Karpas-422 (cell line): Measurements from ENCODE around the gene NCF2. TPM values are rescaled to one million over a fixed set of nuclear protein-coding genes. Genes with fewer than 3 reads are reported as not detected.

Source experiments
- DNase-seq: peaks from one replicate; pipeline ENCODE4 v3.0.0-alpha.2; 2015
- H2AFZ ChIP-seq: fragments of 200-600 bp; sonication (generic); 2 replicates; pipeline ENCODE4 v1.6.1; 2014; ENCODE audit warnings: antibody characterized with exemption, low read length, mixed read lengths
- H3K27ac ChIP-seq: fragments of 200-600 bp; sonication (generic); 2 replicates; pipeline ENCODE4 v1.5.1; 2014; ENCODE audit warnings: mild to moderate bottlenecking, low read length, moderate library complexity
- H3K27me3 ChIP-seq: fragments of 200-600 bp; sonication (generic); 2 replicates; pipeline ENCODE4 v1.6.1; 2014; ENCODE audit warnings: low read length, mixed read lengths
- H3K36me3 ChIP-seq: fragments of 200-600 bp; sonication (generic); 2 replicates; pipeline ENCODE4 v1.6.1; 2014; ENCODE audit warnings: low read length, mixed read lengths; ENCODE audit not compliant: insufficient read depth
- H3K4me1 ChIP-seq: fragments of 200-600 bp; sonication (generic); 2 replicates; pipeline ENCODE4 v1.6.1; 2014; ENCODE audit warnings: mild to moderate bottlenecking, low read length, mixed read lengths
- H3K4me2 ChIP-seq: fragments of 200-600 bp; sonication (generic); 2 replicates; pipeline ENCODE4 v1.6.1; 2014; ENCODE audit warnings: low read length, low read depth, mild to moderate bottlenecking; ENCODE audit not compliant: poor library complexity, severe bottlenecking
- H3K4me3 ChIP-seq: fragments of 200-600 bp; sonication (generic); 2 replicates; pipeline ENCODE4 v1.5.1; 2014; ENCODE audit warnings: mild to moderate bottlenecking, antibody characterized with exemption, low read length, mixed read lengths
- H3K79me2 ChIP-seq: fragments of 200-600 bp; sonication (generic); 2 replicates; pipeline ENCODE4 v1.6.1; 2014; ENCODE audit warnings: mild to moderate bottlenecking, low read length, mixed read lengths
- H3K9ac ChIP-seq: fragments of 200-600 bp; sonication (generic); 2 replicates; pipeline ENCODE4 v1.6.0; 2014; ENCODE audit warnings: low read length
- H3K9me2 ChIP-seq: fragments of 200-600 bp; sonication (generic), shearing (Covaris generic); replicated peaks from 2 replicates; pipeline ENCODE4 v1.6.0; 2014; ENCODE audit warnings: mild to moderate bottlenecking, low read length, moderate library complexity; ENCODE audit not compliant: insufficient read depth
- H3K9me3 ChIP-seq: fragments of 300-700, 200-600 bp; sonication (generic); 2 replicates; pipeline ENCODE4 v1.6.1; 2014; ENCODE audit warnings: low read length, mixed read lengths
- H4K20me1 ChIP-seq: fragments of 200-600 bp; sonication (generic); 2 replicates; pipeline ENCODE4 v1.6.1; 2014; ENCODE audit warnings: mild to moderate bottlenecking, antibody characterized with exemption, low read length, low read depth; ENCODE audit not compliant: insufficient read depth
- total RNA-seq: library from RNA; depleted of rRNA; stranded (reverse); fragments of >200 nt; shearing (Covaris generic); gene quantifications from 2 replicates; pipeline ENCODE4 v1.2.3, GENCODE V29; 2014; ENCODE audit warnings: low replicate concordance

NCF2 gene
- total RNA-seq, 1 experiment from 2014 or later = 7.0 TPM

GRCh38 chr1:183586926-183587325 lies 3.3 kb downstream of the NCF2 start:
- Histone ChIP-seq H3K4me2 (no peak overlapping the region), H4K20me1 (no peaks in the 10 kb centered on the region)

GRCh38 chr1:183586455-183586854 lies 3.8 kb downstream of the NCF2 start:
- DNase-seq = no peak
- no peaks in the 10 kb centered on the region for H3K9me2 ChIP-seq
- no peaks in the 10 kb centered on the region for H3K36me3 ChIP-seq
- no peaks in the 10 kb centered on the region for H3K79me2 ChIP-seq
- H2AFZ ChIP-seq = no peak overlapping the region
- H3K9me3 ChIP-seq = no peaks in the 10 kb centered on the region
- no peak overlapping the region for H3K4me3 ChIP-seq
- H4K20me1 ChIP-seq = no peaks in the 10 kb centered on the region
- no peak overlapping the region for H3K4me2 ChIP-seq
- H3K4me1 ChIP-seq = peaks cover 38% of the 10 kb centered on the region
- no peaks in the 10 kb centered on the region for H3K27me3 ChIP-seq
- H3K27ac ChIP-seq = no peak overlapping the region
- no peak overlapping the region for H3K9ac ChIP-seq

More at GRCh38 chr1:183586926-183587325, 3.3 kb downstream of the NCF2 start:
- Histone ChIP-seq H3K4me1 (peaks cover 43% of the 10 kb centered on the region), H3K27me3 (no peaks in the 10 kb centered on the region), H3K9ac (no peak overlapping the region), H3K9me3 (no peaks in the 10 kb centered on the region), H3K36me3 (no peaks in the 10 kb centered on the region), H3K4me3 (no peak overlapping the region), H2AFZ (no peak overlapping the region), H3K79me2 (no peaks in the 10 kb centered on the region), H3K27ac (no peak overlapping the region), H3K9me2 (no peaks in the 10 kb centered on the region)
- no peak for DNase-seq

GRCh38 chr1:183585038-183585437 lies 5.2 kb downstream of the NCF2 start:
- Histone ChIP-seq H3K4me1 (peaks cover 30% of the 10 kb centered on the region), H3K4me3 (no peak overlapping the region)
- peak; percentile 54 for DNase-seq

DNA sequence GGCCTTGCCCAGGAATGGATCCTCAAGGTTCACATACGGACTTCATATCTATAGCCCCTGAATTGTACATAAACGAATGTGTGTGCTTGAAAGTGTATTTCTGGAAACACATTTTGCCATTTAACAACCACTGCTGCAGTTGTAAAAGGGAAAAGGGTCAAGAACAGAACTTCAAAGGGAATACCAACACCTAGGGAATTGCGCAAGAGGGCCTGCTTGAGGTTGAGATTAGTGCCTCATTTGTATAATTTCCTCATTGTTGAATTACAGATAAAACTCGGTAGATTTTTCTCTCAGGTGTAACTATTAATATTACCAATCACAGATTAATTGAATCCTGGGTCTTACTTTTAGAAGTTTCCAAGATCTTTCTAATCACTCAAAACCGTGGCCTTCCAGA lies 6.1 kb downstream of the NCF2 start:
- Histone ChIP-seq H3K9ac (no peak overlapping the region), H3K79me2 (no peaks in the 10 kb centered on the region), H3K4me1 (peaks cover 22% of the 10 kb centered on the region), H2AFZ (no peak overlapping the region), H3K9me2 (no peaks in the 10 kb centered on the region), H3K36me3 (no peaks in the 10 kb centered on the region), H3K9me3 (no peaks in the 10 kb centered on the region), H4K20me1 (no peaks in the 10 kb centered on the region; the same call in 1 of the 2 replicates), H3K27ac (no peak overlapping the region), H3K27me3 (no peaks in the 10 kb centered on the region), H3K4me2 (peak overlapping the region; percentile 2), H3K4me3 (no peak overlapping the region)
- DNase-seq = no peak

More at GRCh38 chr1:183585038-183585437, 5.2 kb downstream of the NCF2 start:
- no peaks in the 10 kb centered on the region for H3K9me3 ChIP-seq
- no peaks in the 10 kb centered on the region for H3K27me3 ChIP-seq
- no peaks in the 10 kb centered on the region for H3K9me2 ChIP-seq
- no peak overlapping the region for H2AFZ ChIP-seq
- no peak overlapping the region for H3K27ac ChIP-seq
- no peaks in the 10 kb centered on the region for H3K36me3 ChIP-seq
- H3K4me2 ChIP-seq = no peak overlapping the region
- H3K9ac ChIP-seq = no peak overlapping the region
- no peaks in the 10 kb centered on the region for H4K20me1 ChIP-seq
- H3K79me2 ChIP-seq = no peaks in the 10 kb centered on the region

- Histone ChIP-seq H3K4me1 (peaks cover 18% of the 10 kb centered on the region), H3K9me2 (no peaks in the 10 kb centered on the region)
Measured at GRCh38 chr1:183583466-183583865, 6.8 kb downstream of the NCF2 start.

GRCh38 chr1:183582021-183582713 lies 8.1 kb downstream of the NCF2 start:
- H3K4me2 ChIP-seq = no peak overlapping the region
- no peaks in the 10 kb centered on the region for H3K27me3 ChIP-seq

More at GRCh38 chr1:183583466-183583865, 6.8 kb downstream of the NCF2 start:
- Histone ChIP-seq H3K79me2 (no peaks in the 10 kb centered on the region), H3K9ac (no peak overlapping the region), H4K20me1 (no peaks in the 10 kb centered on the region; the same call in 1 of the 2 replicates), H2AFZ (no peak overlapping the region), H3K4me2 (no peak overlapping the region), H3K4me3 (no peak overlapping the region), H3K27ac (no peak overlapping the region), H3K36me3 (no peaks in the 10 kb centered on the region), H3K27me3 (no peaks in the 10 kb centered on the region), H3K9me3 (no peaks in the 10 kb centered on the region)
- no peak for DNase-seq

GRCh38 chr1:183580281-183580682 lies 10.0 kb downstream of the NCF2 start:
- Histone ChIP-seq H3K4me2 (no peak overlapping the region), H2AFZ (no peak overlapping the region), H3K79me2 (no peaks in the 10 kb centered on the region), H3K27me3 (no peaks in the 10 kb centered on the region), H3K36me3 (no peaks in the 10 kb centered on the region), H3K27ac (no peak overlapping the region), H3K4me3 (no peak overlapping the region), H3K4me1 (peaks cover 18% of the 10 kb centered on the region), H3K9me3 (no peaks in the 10 kb centered on the region), H3K9me2 (no peaks in the 10 kb centered on the region), H3K9ac (no peak overlapping the region), H4K20me1 (no peaks in the 10 kb centered on the region; the same call in 1 of the 2 replicates)
- DNase-seq = peak; percentile 73

More at GRCh38 chr1:183582021-183582713, 8.1 kb downstream of the NCF2 start:
- H3K4me1 ChIP-seq = peaks cover 18% of the 10 kb centered on the region
- no peak for DNase-seq
- H3K36me3 ChIP-seq = no peaks in the 10 kb centered on the region
- H2AFZ ChIP-seq = no peak overlapping the region
- no peaks in the 10 kb centered on the region; the same call in 1 of the 2 replicates for H4K20me1 ChIP-seq
- H3K79me2 ChIP-seq = no peaks in the 10 kb centered on the region
- no peak overlapping the region for H3K27ac ChIP-seq
- no peak overlapping the region for H3K4me3 ChIP-seq
- H3K9me3 ChIP-seq = no peaks in the 10 kb centered on the region
- H3K9ac ChIP-seq = no peak overlapping the region
- no peaks in the 10 kb centered on the region for H3K9me2 ChIP-seq

- no peaks in the 10 kb centered on the region; the same call in 1 of the 2 replicates for H4K20me1 ChIP-seq
- H3K27me3 ChIP-seq = no peaks in the 10 kb centered on the region
- H3K79me2 ChIP-seq = no peaks in the 10 kb centered on the region
- no peak overlapping the region for H3K9ac ChIP-seq
- no peak overlapping the region for H3K4me2 ChIP-seq
- peaks cover 6% of the 10 kb centered on the region for H3K4me1 ChIP-seq
- H3K9me3 ChIP-seq = no peaks in the 10 kb centered on the region
- DNase-seq = no peak
- no peaks in the 10 kb centered on the region for H3K36me3 ChIP-seq
- no peak overlapping the region for H3K27ac ChIP-seq
- no peaks in the 10 kb centered on the region for H3K9me2 ChIP-seq
- no peak overlapping the region for H3K4me3 ChIP-seq
- H2AFZ ChIP-seq = no peak overlapping the region
Measured at GRCh38 chr1:183578856-183579255, 11.4 kb downstream of the NCF2 start.
